GM20000 (cell line): ENCODE measurements around the gene ITPRID2.

Experiments used
- DNase-seq: peaks from one replicate; pipeline ENCODE4 v3.0.0; 2012; ENCODE audit warnings: low spot score
- CTCF ChIP-seq: IDR thresholded peaks from 2 replicates; pipeline ENCODE4 v1.5.1; 2012; ENCODE audit warnings: mild to moderate bottlenecking, control low read depth; ENCODE audit errors: extremely low read depth, missing control alignments

The ITPRID2 gene

GRCh38 chr2:181944164-181944913, 52.8 kb downstream of the ITPRID2 start:
- TF ChIP-seq CTCF = no peak
- DNase-seq = no peak

DNA sequence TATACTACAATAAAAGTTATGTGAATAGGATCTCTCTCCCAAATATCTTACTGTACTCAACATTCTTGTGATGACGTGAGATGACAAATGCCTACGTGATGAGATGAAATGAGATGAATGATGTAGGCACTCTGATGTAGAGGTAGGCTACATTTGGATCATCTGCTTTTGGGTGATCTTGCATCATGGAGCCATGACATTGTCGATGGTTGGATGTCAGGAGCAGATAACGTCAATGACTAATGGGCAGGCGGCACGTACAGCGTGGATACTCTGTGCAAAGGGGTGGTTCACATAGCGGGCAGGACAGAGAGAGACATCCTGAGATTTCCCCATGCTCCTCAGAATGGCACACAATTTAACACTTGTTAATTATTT, 53.4 kb downstream of the ITPRID2 start:
- DNase-seq = no peak

DNA sequence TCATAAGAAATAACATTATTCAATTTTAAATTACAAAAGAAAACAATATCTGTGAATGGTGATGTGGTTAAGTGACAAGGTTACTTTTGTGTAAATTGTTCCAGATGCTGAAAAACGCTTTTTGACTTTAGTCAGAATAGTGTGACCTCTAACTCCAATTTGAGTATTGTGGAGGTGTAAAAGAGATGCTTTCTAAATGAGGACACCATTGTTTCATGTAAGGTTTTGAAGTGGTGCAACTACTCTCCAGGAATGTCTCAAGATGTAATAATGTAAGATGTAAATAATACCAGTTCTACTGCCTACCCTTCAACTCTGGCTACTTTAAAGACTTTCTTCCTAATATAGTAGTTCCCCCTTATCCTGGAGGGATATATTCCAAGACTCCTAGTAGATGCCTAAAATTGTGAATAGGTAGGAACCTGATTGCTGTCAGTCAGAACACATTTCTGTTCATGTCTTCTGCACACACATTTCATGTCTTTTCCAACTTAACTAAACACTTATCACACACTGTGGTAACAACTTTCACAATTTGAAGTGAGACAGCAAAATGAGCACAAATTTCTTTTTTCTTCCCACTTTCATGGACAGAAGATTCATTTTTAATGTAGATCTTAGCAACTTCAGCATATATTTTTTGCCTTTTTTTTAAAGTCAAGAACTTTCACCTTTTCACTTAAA, 55.1 kb downstream of the ITPRID2 start:
- no peak for TF ChIP-seq CTCF
- DNase-seq = no peak

More for the DNA sequence above, 53.4 kb downstream of the ITPRID2 start:
- no peak for TF ChIP-seq CTCF

- no peak for TF ChIP-seq CTCF
- DNase-seq = no peak
Observed at GRCh38 chr2:181947273-181947672, 55.7 kb downstream of the ITPRID2 start.

DNA sequence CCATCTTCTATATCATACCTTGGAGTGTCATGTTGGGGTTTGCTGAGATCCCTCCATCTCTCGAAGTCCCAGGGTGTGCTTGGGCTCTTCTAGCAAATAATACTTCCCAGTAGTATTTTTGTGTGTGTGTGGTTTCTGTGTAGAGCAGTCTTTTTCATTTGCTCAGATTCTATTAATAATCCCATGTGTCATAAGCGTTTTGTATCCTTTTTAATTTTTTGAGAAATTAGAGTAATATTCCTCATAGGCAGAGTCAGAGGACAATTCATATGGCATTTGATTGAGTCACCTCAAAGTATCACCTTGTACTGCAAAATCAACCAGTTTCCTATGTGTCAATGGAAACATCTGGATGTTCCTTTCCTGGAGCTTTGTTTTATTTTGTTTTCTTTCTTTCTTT, 56.7 kb downstream of the ITPRID2 start:
- DNase-seq = no peak
- TF ChIP-seq CTCF = no peak

DNA sequence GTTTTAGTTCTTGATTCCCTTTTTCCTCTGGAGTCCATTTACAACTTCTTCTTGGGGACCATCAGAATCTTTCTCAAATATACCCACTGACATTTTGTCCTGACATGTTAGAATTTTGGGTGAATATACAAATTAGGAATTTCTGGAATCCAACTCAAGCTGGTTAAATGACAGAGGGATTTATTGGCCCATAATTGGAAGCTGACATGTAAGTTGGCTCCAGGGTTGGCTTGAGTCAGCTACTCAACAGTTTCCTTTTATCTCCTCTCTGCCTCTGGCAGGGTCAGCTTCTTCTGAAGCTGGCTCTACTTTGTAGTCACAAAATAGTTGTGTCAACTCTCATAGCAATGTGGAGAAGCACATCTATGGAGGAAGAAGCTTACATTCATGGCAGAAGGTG, 57.5 kb downstream of the ITPRID2 start:
- no peak for DNase-seq
- no peak for TF ChIP-seq CTCF

DNA sequence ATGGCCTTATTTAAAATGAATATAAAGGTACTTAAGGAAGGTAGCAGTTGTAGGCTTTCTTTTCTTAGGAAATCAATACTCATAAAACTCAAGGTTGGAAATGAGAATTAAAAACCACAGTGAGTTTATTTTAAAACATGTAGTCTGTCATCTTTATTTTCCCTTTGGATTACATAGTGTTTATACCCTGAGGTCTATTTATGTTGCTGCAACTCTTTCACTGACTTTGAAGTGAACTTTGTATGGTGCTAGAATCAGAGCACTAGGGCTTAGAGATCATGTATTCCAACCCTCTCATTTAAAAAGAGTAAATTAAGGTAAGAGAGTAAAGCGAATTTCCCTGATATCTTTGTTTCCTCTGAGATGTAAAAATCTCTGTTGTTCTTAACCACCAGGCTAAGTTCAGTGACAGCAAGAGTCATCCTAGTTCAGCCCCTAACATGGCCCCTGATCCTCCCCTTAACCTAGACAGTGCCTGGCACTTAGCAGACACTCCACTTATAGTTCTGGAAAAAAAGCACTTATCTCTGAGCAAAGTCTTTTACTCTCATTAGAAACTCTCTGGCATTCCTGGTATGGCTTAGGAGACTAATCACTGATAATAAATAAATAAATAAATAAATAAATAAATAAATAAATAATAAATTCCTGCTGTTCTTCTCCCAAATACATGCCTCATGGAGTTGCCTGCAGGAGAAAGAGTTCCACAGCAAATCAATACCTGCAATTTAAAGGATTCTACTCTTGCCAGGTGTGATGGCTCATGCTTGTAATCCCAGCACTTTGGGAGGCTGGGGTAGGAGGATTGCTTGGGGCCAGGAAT, 61.1 kb downstream of the ITPRID2 start:
- no peak for TF ChIP-seq CTCF
- DNase-seq = no peak
